ENCODE results near the gene INHBB.

The INHBB gene

DNA sequence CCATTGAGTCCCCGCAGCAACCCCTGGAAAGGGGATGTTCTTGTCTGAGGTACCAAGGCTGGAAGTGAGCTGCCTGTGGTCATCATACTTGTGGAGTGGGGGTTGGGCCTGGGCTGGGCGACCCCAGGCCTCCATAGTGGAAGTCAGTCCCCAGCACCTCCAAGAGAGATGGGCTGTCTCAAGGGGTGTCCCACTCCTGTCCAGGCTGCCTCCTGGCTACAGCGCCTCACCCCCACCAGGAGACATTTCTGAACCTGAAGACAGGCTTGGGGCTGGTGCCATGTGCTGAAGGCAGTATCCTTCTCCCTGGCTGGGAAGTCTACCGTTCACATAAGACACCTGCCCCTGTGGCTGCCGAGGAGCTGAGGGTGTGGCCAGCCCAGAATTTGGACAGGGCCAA, 28.9 kb downstream of the INHBB start:
- Histone ChIP-seq H3K36me3 (ENCODE audit: control insufficient read depth in 5 of 5, insufficient read depth in 5 of 5, low read length in 5 of 5) (no peaks in the 10 kb centered on the region), H3K27ac (ENCODE audit: low read depth, low read length) (no peak overlapping the region), H3K4me1 (ENCODE audit: control insufficient read depth in 5 of 5, insufficient read depth in 5 of 5, low read length in 5 of 5) (peaks cover 0 to 26% (median 17%) of the 10 kb centered on the region in 5 donors), H3K27me3 (ENCODE audit: control insufficient read depth in 5 of 5, insufficient read depth in 4 of 5, low read length in 5 of 5) (peaks cover 0 to 6% (median 2%) of the 10 kb centered on the region in 5 donors), H3K4me3 (ENCODE audit: low read depth in 1 of 5, low read length in 5 of 5) (no peak overlapping the region), H3K9ac (ENCODE audit: low read length in 5 of 5) (no peak overlapping the region), H3K9me3 (ENCODE audit: control insufficient read depth in 5 of 5, low read length in 5 of 5) (no peaks in the 10 kb centered on the region)

DNA sequence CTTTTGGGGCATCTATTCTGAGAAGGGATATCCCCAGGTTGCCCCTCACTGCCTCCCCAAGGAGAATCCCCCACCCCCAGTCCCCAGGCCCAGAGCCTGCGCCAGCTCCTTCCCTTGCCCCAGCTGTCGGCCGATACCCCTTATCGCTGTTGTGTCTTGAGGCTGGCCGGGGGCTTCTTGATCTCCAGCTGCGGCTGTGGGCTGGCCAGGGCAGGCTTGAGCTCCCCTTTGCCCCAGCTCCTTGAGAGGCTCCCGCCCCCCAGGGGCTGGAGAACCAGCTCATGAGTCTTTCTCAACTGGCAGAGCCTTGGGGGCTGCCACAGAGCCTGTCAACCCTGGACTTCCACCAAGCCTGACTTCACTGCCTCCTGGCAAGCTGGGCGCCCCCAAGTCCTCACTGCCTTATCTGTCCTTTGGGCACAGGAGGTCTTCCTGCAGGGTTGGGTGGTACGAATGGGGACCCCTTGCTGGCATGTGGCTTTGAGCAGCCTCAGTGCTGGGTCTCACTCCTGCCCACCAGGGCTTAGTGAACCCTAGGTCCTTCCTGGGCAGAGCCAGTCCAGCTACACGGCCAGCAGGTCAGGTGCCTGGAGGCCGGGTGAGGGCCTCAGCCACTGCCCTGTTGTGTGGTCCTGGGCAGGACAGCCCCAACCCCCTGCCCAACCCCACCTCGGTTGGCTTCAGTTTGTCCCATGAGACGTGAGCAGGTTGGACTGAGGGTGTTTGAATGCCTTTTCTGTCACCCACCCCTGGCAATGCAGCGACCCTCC, 29.5 kb downstream of the INHBB start:
- Histone ChIP-seq H3K9me3 (ENCODE audit: control insufficient read depth in 5 of 5, low read length in 5 of 5) (no peaks in the 10 kb centered on the region), H3K4me3 (ENCODE audit: low read depth in 1 of 5, low read length in 5 of 5) (no peak overlapping the region), H3K27ac (ENCODE audit: low read depth, low read length) (no peak overlapping the region), H3K4me1 (ENCODE audit: control insufficient read depth in 5 of 5, insufficient read depth in 5 of 5, low read length in 5 of 5) (peaks cover 0 to 26% (median 17%) of the 10 kb centered on the region in 5 donors), H3K27me3 (ENCODE audit: control insufficient read depth in 5 of 5, insufficient read depth in 4 of 5, low read length in 5 of 5) (peaks cover 0 to 6% (median 2%) of the 10 kb centered on the region in 5 donors), H3K36me3 (ENCODE audit: control insufficient read depth in 5 of 5, insufficient read depth in 5 of 5, low read length in 5 of 5) (no peaks in the 10 kb centered on the region), H3K9ac (ENCODE audit: low read length in 5 of 5) (no peak overlapping the region)

DNA sequence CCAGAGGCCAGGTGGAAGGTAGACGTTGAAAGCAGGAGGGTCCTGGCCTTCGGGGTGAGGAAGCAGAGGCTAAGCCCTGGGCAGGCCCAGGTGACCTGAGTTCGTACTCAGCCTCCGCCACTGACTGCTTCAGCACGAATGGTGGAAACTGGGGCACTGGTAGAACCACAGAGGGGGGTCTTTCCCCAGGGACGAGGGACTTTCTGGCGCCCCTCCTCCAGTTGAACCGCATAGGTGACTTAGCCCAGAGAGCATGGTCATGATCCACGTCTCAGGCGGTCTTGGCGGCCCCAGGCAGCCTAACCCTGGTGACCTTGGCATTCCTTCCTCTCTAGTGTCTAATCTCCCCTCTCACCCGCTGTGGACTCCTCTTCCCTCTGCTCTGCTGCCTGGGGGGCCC, 30.2 kb downstream of the INHBB start:
- H3K9ac ChIP-seq (ENCODE audit: low read length in 5 of 5): no peak overlapping the region
- peaks cover 0 to 6% (median 2%) of the 10 kb centered on the region in 5 donors for H3K27me3 ChIP-seq (ENCODE audit: control insufficient read depth in 5 of 5, insufficient read depth in 4 of 5, low read length in 5 of 5)
- H3K4me1 ChIP-seq (ENCODE audit: control insufficient read depth in 5 of 5, insufficient read depth in 5 of 5, low read length in 5 of 5): peaks cover 0 to 26% (median 17%) of the 10 kb centered on the region in 5 donors
- H3K9me3 ChIP-seq (ENCODE audit: control insufficient read depth in 5 of 5, low read length in 5 of 5): no peaks in the 10 kb centered on the region
- H3K36me3 ChIP-seq (ENCODE audit: control insufficient read depth in 5 of 5, insufficient read depth in 5 of 5, low read length in 5 of 5): no peaks in the 10 kb centered on the region
- no peak overlapping the region for H3K27ac ChIP-seq (ENCODE audit: low read depth, low read length)
- no peak overlapping the region for H3K4me3 ChIP-seq (ENCODE audit: low read depth in 1 of 5, low read length in 5 of 5)

DNA sequence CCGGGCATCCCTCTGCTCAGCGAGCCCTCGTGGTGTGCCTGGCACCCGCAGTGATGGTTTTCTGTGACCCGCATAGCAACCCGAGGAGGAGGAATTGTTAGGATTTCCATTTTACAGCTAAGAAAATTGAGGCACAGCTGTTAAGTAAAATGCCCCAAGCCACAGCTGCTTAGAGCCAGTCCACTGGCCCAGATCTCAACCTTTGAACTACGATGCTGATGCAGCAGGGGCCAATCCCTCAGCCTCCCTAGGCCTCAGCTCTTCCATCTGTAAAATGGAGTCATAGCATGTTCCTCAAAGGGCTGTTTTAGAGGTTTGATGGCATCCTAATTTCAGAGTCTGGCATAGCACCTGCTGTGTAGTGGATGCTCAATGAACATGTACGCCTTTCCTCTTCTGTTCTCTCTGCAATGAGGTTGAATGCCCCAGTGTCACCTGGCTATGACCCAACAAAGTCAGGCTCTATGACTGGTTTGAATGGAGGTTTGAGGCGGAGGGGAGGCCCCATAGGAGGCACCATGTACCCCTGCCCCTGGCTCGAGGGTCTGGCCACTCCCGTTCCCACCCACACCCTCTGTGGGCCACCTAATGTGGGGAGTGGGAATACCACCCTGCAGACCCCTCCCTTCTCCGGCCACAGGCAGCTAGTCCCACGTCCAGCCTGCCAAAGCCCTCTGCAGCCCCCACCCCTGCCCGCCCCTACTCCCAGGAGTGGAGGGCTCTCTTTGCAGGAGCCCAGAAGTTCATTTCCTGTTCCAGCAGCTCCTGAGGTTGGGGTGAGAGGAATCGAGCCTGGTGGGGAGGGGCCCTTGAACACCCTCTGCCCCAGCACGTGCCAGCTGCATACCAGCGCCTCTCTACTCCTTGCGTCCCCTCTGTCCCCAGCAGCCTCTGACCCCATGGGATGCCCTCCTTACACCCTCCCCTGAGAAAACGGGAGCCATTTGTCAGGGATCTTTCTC, 31.0 kb downstream of the INHBB start:
- no peaks in the 10 kb centered on the region for H3K9me3 ChIP-seq (ENCODE audit: control insufficient read depth in 5 of 5, low read length in 5 of 5)
- H3K4me3 ChIP-seq (ENCODE audit: low read depth in 1 of 5, low read length in 5 of 5): no peak overlapping the region
- no peak overlapping the region for H3K9ac ChIP-seq (ENCODE audit: low read length in 5 of 5)
- no peaks in the 10 kb centered on the region for H3K36me3 ChIP-seq (ENCODE audit: control insufficient read depth in 5 of 5, insufficient read depth in 5 of 5, low read length in 5 of 5)
- peaks cover 0 to 6% (median 2%) of the 10 kb centered on the region in 5 donors for H3K27me3 ChIP-seq (ENCODE audit: control insufficient read depth in 5 of 5, insufficient read depth in 4 of 5, low read length in 5 of 5)
- peaks cover 0 to 26% (median 15%) of the 10 kb centered on the region in 5 donors for H3K4me1 ChIP-seq (ENCODE audit: control insufficient read depth in 5 of 5, insufficient read depth in 5 of 5, low read length in 5 of 5)
- no peak overlapping the region for H3K27ac ChIP-seq (ENCODE audit: low read depth, low read length)

DNA sequence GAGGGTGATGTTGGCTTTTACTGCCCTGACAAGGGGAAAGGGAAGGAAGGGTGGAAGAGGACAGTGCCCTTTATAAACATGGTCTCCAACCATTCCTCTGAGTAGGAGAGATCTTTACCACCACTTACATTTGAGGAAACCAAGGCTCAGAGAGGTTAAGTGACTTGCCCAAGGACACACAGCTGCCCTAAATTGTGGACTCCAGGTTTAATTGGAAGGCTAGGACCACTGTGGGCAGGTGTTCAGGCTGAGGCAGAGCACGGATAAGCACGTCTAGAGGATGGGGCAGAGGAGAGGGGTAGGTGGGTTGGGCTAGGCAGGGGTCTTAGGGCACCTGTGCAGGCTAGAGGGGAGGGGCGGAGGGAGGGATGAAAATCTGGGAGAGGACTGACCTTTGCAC, 32.7 kb downstream of the INHBB start:
- Histone ChIP-seq H3K27ac (ENCODE audit: low read depth, low read length) (no peak overlapping the region), H3K27me3 (ENCODE audit: control insufficient read depth in 5 of 5, insufficient read depth in 4 of 5, low read length in 5 of 5) (peaks cover 0 to 6% (median 2%) of the 10 kb centered on the region in 5 donors), H3K36me3 (ENCODE audit: control insufficient read depth in 5 of 5, insufficient read depth in 5 of 5, low read length in 5 of 5) (no peaks in the 10 kb centered on the region), H3K9me3 (ENCODE audit: control insufficient read depth in 5 of 5, low read length in 5 of 5) (no peaks in the 10 kb centered on the region), H3K9ac (ENCODE audit: low read length in 5 of 5) (no peak overlapping the region), H3K4me3 (ENCODE audit: low read depth in 1 of 5, low read length in 5 of 5) (no peak overlapping the region), H3K4me1 (ENCODE audit: control insufficient read depth in 5 of 5, insufficient read depth in 5 of 5, low read length in 5 of 5) (peaks cover 0 to 21% (median 14%) of the 10 kb centered on the region in 5 donors)

DNA sequence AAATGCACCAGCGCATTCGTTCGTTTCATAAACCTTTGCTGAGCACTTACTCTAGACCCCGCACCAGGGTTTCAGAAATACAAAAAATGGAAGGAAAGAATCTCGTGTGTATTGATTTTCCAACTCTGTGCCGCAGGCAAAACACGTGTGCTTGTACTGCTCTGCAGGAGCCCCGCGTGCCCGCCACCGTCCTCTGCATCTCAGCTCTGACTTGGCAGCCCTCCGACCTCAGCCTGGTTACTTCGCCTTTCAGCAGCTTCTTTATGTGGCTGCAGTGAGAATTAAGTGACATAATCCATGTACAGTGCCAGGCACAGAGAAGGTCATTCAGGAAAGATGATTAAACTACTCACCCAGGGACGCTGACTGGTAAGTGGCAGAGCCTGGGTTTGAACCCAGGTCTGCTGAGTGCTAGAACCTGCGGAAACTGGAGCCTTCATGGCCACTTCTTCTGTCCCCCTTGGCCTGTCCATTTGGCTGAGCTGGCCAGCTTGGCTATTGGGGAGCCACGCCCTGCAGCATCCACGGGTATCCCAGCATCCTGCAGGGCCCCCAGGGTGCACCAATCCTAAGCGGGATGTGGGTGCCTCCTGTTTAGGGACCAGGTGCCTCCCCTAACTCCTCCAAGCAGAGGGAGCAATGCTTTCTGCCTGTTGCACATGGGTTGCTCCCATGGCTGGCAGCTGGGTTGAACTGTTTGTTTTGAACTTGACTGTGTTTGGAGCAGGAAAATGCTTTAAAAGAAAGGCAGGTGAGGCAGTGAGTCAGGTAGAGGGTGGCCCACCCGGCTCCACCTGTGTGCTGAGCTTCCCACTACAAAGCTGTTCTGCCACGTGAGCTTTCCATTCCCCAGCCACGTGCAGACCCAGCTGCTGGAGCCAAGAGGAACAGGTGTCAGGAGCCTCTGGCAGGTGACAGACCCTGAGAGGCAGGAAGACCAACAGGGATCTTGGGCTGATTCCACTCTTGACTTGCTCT, 34.3 kb downstream of the INHBB start:
- Histone ChIP-seq H3K4me3 (ENCODE audit: low read depth in 1 of 5, low read length in 5 of 5) (no peak overlapping the region), H3K36me3 (ENCODE audit: control insufficient read depth in 5 of 5, insufficient read depth in 5 of 5, low read length in 5 of 5) (no peaks in the 10 kb centered on the region), H3K4me1 (ENCODE audit: control insufficient read depth in 5 of 5, insufficient read depth in 5 of 5, low read length in 5 of 5) (peaks cover 0 to 9% (median 6%) of the 10 kb centered on the region in 5 donors), H3K9me3 (ENCODE audit: control insufficient read depth in 5 of 5, low read length in 5 of 5) (no peaks in the 10 kb centered on the region), H3K9ac (ENCODE audit: low read length in 5 of 5) (no peak overlapping the region), H3K27me3 (ENCODE audit: control insufficient read depth in 5 of 5, insufficient read depth in 4 of 5, low read length in 5 of 5) (peaks cover 0 to 6% (median 2%) of the 10 kb centered on the region in 5 donors), H3K27ac (ENCODE audit: low read depth, low read length) (no peak overlapping the region)

DNA sequence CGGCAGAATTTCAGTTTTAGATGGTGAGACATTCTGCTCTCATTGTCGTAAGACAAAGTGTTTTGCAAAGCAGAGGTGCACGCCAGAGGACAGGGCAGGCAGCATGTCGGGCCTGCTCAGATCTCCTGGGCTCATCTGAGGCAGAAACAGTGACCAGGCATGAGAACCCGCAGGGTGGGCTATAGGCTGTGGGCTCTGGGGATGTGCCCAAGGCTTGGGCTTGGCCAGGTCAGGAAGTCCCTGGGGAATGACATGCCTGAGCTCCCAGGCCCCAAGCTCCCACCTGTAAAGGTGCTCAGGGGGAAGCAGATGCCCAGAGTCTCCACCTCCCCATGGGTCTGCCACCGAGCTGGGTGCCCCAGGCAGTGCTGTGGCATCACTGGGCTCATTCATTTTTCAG, 35.3 kb downstream of the INHBB start:
- H3K4me1 ChIP-seq (ENCODE audit: control insufficient read depth in 5 of 5, insufficient read depth in 5 of 5, low read length in 5 of 5): no peaks in the 10 kb centered on the region
- H3K9me3 ChIP-seq (ENCODE audit: control insufficient read depth in 5 of 5, low read length in 5 of 5): no peaks in the 10 kb centered on the region
- no peak overlapping the region for H3K9ac ChIP-seq (ENCODE audit: low read length in 5 of 5)
- peaks cover 0 to 6% (median 2%) of the 10 kb centered on the region in 5 donors for H3K27me3 ChIP-seq (ENCODE audit: control insufficient read depth in 5 of 5, insufficient read depth in 4 of 5, low read length in 5 of 5)
- H3K4me3 ChIP-seq (ENCODE audit: low read depth in 1 of 5, low read length in 5 of 5): no peak overlapping the region
- no peaks in the 10 kb centered on the region for H3K36me3 ChIP-seq (ENCODE audit: control insufficient read depth in 5 of 5, insufficient read depth in 5 of 5, low read length in 5 of 5)
- H3K27ac ChIP-seq (ENCODE audit: low read depth, low read length): no peak overlapping the region

DNA sequence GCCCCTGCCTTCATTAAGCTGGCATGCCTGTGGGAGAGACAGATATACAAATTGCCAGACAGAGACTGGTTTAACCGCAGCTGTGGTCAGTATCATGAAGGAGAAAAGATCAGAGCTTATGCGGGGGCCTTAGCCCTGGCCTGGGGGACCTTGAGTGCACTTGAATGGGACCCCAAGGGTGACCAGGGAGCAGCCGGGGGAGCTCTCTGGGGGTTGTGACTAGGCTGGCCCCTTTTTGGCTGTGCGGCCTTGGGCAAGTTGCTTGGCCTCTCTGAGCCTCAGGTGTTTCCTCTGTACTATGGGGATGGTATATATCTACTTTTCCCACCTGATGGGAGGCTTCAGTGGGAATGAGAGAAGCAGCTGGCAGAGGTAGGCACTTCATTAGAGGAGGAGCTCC, 35.7 kb downstream of the INHBB start:
- Histone ChIP-seq H3K9ac (ENCODE audit: low read length in 5 of 5) (no peak overlapping the region), H3K27me3 (ENCODE audit: control insufficient read depth in 5 of 5, insufficient read depth in 4 of 5, low read length in 5 of 5) (peaks cover 0 to 6% (median 2%) of the 10 kb centered on the region in 5 donors), H3K4me1 (ENCODE audit: control insufficient read depth in 5 of 5, insufficient read depth in 5 of 5, low read length in 5 of 5) (no peaks in the 10 kb centered on the region), H3K4me3 (ENCODE audit: low read depth in 1 of 5, low read length in 5 of 5) (no peak overlapping the region), H3K9me3 (ENCODE audit: control insufficient read depth in 5 of 5, low read length in 5 of 5) (no peaks in the 10 kb centered on the region), H3K36me3 (ENCODE audit: control insufficient read depth in 5 of 5, insufficient read depth in 5 of 5, low read length in 5 of 5) (no peaks in the 10 kb centered on the region), H3K27ac (ENCODE audit: low read depth, low read length) (no peak overlapping the region)

DNA sequence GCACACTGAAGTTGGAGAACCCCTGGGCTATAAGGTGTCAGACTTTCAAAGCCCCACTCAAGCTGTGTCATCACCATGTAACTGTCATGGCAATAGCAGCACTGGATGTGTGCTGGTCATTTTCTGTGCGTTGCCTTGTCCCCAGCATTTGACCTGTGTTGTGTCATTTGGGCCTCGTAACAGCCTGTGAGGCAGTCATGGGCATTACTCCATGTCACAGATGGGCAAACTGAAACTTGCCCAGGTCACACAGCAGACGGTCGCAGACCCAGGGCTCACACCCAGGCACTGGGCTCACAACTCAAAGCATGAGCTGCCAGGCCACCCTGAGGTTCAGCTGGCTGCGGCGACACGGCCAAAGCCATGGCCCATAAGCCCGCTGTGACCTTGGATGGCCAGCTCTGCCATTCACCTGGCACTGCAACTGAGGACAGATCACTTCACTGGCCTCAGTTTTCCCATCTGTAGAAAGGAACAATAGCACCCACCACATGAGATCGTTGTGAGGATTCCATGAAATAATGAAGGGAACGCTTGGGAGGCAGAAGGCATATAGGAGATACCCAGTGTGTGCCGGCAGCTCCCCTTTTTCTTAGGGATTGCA, 36.7 kb downstream of the INHBB start:
- Histone ChIP-seq H3K9ac (ENCODE audit: low read length in 5 of 5) (no peak overlapping the region), H3K27ac (ENCODE audit: low read depth, low read length) (no peak overlapping the region), H3K9me3 (ENCODE audit: control insufficient read depth in 5 of 5, low read length in 5 of 5) (no peaks in the 10 kb centered on the region), H3K36me3 (ENCODE audit: control insufficient read depth in 5 of 5, insufficient read depth in 5 of 5, low read length in 5 of 5) (no peaks in the 10 kb centered on the region), H3K4me1 (ENCODE audit: control insufficient read depth in 5 of 5, insufficient read depth in 5 of 5, low read length in 5 of 5) (no peaks in the 10 kb centered on the region), H3K27me3 (ENCODE audit: control insufficient read depth in 5 of 5, insufficient read depth in 4 of 5, low read length in 5 of 5) (peaks cover 0 to 6% (median 2%) of the 10 kb centered on the region in 5 donors), H3K4me3 (ENCODE audit: low read depth in 1 of 5, low read length in 5 of 5) (no peak overlapping the region)

All from subcutaneous abdominal adipose tissue (tissue), 5 donors.